Hematopoietic multipotent progenitor cell treated with erythropoietin and hydrocortisone succinate and interleukin-3 and kit ligand, for 15 days (in vitro differentiated cells): Measurements from ENCODE around the gene CIAO2B.

Source experiments
- DNase-seq: peaks from one replicate; pipeline ENCODE4 v3.0.0-alpha.2; 2015; ENCODE audit warnings: low spot score

Gene CIAO2B

DNA sequence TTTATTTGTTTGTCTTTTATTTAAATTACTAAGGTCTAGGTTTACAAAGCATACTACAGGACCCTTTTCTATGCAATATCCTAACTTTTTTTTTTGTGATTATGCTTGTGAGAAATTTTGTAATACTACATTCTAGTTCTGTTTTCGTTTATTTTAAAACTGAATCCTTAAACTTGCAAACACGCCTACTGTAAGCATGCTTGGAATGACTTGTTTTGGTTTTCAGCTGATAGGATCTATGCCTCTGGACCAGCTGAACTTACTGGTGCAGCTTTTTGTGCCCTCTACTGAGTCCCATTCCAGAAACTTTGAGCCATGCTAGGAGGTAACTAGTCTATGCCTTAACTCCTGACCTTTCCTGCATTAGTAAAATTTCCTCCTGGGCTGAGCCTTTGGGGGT, 47.9 kb downstream of the CIAO2B start:
- DNase-seq = no peak

DNA sequence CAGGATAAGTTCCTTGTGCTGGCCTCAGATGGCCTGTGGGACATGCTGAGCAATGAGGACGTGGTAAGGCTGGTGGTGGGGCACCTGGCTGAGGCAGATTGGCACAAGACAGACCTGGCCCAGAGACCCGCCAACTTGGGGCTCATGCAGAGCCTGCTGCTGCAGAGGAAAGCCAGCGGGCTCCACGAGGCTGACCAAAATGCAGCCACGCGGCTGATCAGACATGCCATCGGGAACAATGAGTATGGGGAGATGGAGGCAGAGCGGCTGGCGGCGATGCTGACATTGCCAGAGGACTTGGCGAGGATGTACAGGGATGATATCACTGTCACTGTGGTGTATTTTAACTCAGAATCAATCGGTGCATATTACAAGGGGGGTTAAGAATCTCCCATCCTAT, 48.7 kb downstream of the CIAO2B start:
- no peak for DNase-seq

DNA sequence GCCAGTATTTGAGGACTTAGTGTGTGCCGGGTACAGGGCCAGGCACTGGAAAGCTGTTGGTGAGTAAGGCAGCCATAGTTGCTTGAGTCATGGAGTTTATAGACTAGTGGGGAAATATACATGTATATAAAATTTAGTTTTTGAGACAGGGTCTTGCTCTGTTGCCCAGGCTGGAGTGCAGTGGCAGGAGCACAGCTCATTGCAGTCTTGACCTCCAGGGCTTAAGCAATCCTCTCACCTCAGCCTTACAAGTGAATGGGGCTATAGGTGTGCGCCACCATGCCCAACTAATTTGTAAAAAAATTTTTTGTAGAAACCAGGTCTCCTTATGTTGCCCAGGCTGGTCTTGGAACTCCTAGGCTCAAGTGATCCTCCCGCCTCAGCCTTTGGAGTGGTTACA, 51.5 kb downstream of the CIAO2B start:
- DNase-seq = no peak
